ENCODE results near the gene ANKS1A. TPM values are rescaled to one million over a fixed set of nuclear protein-coding genes. Genes with fewer than 3 reads are reported as not detected.

Gene ANKS1A
- total RNA-seq, 2 experiments from 2014 or later, result 6.0 to 6.7 TPM

GRCh38 chr6:35082046-35082732 lies 193.1 kb downstream of the ANKS1A start:
- H3K36me3 Mint-ChIP-seq (ENCODE audit: low read depth), result peaks cover 2% of the 10 kb centered on the region
- TF ChIP-seq CTCF (IDR thresholded peaks at IDR 0.05), result no peak
- POLR2A ChIA-PET, result no interaction called here
- H3K4me1 Mint-ChIP-seq (ENCODE audit: low read depth), result no peaks in the 10 kb centered on the region
- DNase-seq (no peak), ATAC-seq (no peak)
- no peaks in the 10 kb centered on the region for H3K27me3 Mint-ChIP-seq
- H3K27ac Mint-ChIP-seq, result no peak overlapping the region
- CTCF ChIA-PET, result no interaction called here
- H3K9me3 Mint-ChIP-seq, result no peaks in the 10 kb centered on the region
- intact Hi-C loops (cut with micrococcal nuclease), result no loop called here
- no peak overlapping the region for H3K4me3 Mint-ChIP-seq

GRCh38 chr6:35082733-35083403 lies 193.8 kb downstream of the ANKS1A start:
- ChIA-PET CTCF (interaction anchor here (1.1 kb wide), 1 partner anchor 124 kb away, joined by 3 read pairs; no protein-coding TSS in a partner anchor), POLR2A (no interaction called here)
- DNase-seq, result no peak
- intact Hi-C loops (cut with micrococcal nuclease), result no loop called here
- no peak for ATAC-seq
- Mint-ChIP-seq H3K9me3 (no peaks in the 10 kb centered on the region), H3K27ac (no peak overlapping the region), H3K4me3 (no peak overlapping the region), H3K36me3 (ENCODE audit: low read depth) (peaks cover 2% of the 10 kb centered on the region), H3K4me1 (ENCODE audit: low read depth) (no peaks in the 10 kb centered on the region), H3K27me3 (no peaks in the 10 kb centered on the region)
- no peak for TF ChIP-seq CTCF (IDR thresholded peaks at IDR 0.05)

GRCh38 chr6:35083507-35083906 lies 194.5 kb downstream of the ANKS1A start:
- Mint-ChIP-seq H3K9me3 (no peaks in the 10 kb centered on the region), H3K4me3 (no peak overlapping the region), H3K4me1 (ENCODE audit: low read depth) (no peaks in the 10 kb centered on the region), H3K27ac (no peak overlapping the region), H3K36me3 (ENCODE audit: low read depth) (peaks cover 2% of the 10 kb centered on the region), H3K27me3 (no peaks in the 10 kb centered on the region)
- intact Hi-C loops (cut with micrococcal nuclease), result no loop called here
- POLR2A ChIA-PET, result no interaction called here
- ATAC-seq (no peak), DNase-seq (no peak)
- no peak for TF ChIP-seq CTCF (IDR thresholded peaks at IDR 0.05)
- CTCF ChIA-PET, result interaction anchor here (1.1 kb wide), 1 partner anchor 123 kb away, joined by 3 read pairs; no protein-coding TSS in a partner anchor

- ATAC-seq, result no peak
- no peak overlapping the region for H3K4me3 Mint-ChIP-seq
- H3K4me1 Mint-ChIP-seq (ENCODE audit: low read depth), result no peaks in the 10 kb centered on the region
- intact Hi-C loops (cut with micrococcal nuclease), result no loop called here
- no peak for TF ChIP-seq CTCF (IDR thresholded peaks at IDR 0.05)
- no peak overlapping the region for H3K27ac Mint-ChIP-seq
- DNase-seq, result no peak
- H3K36me3 Mint-ChIP-seq (ENCODE audit: low read depth), result peaks cover 2% of the 10 kb centered on the region
- POLR2A ChIA-PET, result no interaction called here
- H3K9me3 Mint-ChIP-seq, result no peaks in the 10 kb centered on the region
- no peaks in the 10 kb centered on the region for H3K27me3 Mint-ChIP-seq
- CTCF ChIA-PET, result no interaction called here
These were observed 195.0 kb downstream of the ANKS1A start for GRCh38 chr6:35084041-35084491.

- ATAC-seq (no peak), DNase-seq (no peak)
- H3K4me3 Mint-ChIP-seq, result no peak overlapping the region
- peaks cover 2% of the 10 kb centered on the region for H3K36me3 Mint-ChIP-seq (ENCODE audit: low read depth)
- H3K27me3 Mint-ChIP-seq, result no peaks in the 10 kb centered on the region
- POLR2A ChIA-PET, result no interaction called here
- intact Hi-C loops (cut with micrococcal nuclease), result no loop called here
- CTCF ChIA-PET, result no interaction called here
- no peaks in the 10 kb centered on the region for H3K9me3 Mint-ChIP-seq
- H3K27ac Mint-ChIP-seq, result no peak overlapping the region
- H3K4me1 Mint-ChIP-seq (ENCODE audit: low read depth), result no peaks in the 10 kb centered on the region
- TF ChIP-seq CTCF (IDR thresholded peaks at IDR 0.05), result no peak
These were observed 195.6 kb downstream of the ANKS1A start for GRCh38 chr6:35084511-35085203.

Data from activated CD8-positive, alpha-beta T cell treated with anti-CD3 and anti-CD28 coated beads for 36 hours (primary cell).